PC-9 (cell line): ENCODE results near the gene SRA1. TPM values are rescaled to one million over a fixed set of nuclear protein-coding genes. Genes with fewer than 3 reads are reported as not detected.

Experiments used
- BruUV-seq: library from RNA; stranded (reverse); fragments of 400-500 nt; replicated peaks from 2 replicates; lab custom pipeline; 2021; lab: Mats Ljungman, UMichigan
- CTCF ChIA-PET: fragments of 300-600 bp; sonication (Branson Sonifier 250); formaldehyde crosslinking; loops from one replicate; lab custom pipeline; 2022; ENCODE audit warnings: antibody characterized with exemption; lab: Charles Lee
- POLR2A ChIA-PET: fragments of 300-600 bp; sonication (Branson Sonifier 250); formaldehyde crosslinking; loops from one replicate; lab custom pipeline; 2022; ENCODE audit warnings: antibody characterized with exemption; ENCODE audit not compliant: unreplicated experiment; lab: Charles Lee
- DNase-seq, 2 experiments: peaks; one replicate each; pipeline versions ENCODE4 v3.0.0 to v3.0.0-alpha.2; 2015 to 2022; ENCODE audit warnings: mixed read lengths in 1 of 2
- H2AFZ ChIP-seq: fragments of 200-600 bp; sonication (generic); 2 replicates; pipeline ENCODE4 v1.8.1; 2017; ENCODE audit warnings: antibody characterized with exemption
- H3F3A ChIP-seq: fragments of 200-600 bp; sonication (generic); 2 replicates; pipeline ENCODE4 v1.8.1; 2017; ENCODE audit warnings: antibody characterized with exemption, mild to moderate bottlenecking, low read depth; ENCODE audit not compliant: insufficient read depth
- H3K27ac ChIP-seq: fragments of 200-600 bp; sonication (generic); 2 replicates; pipeline ENCODE4 v1.6.1; 2016; ENCODE audit warnings: mixed run types
- H3K27me3 ChIP-seq: fragments of 200-600 bp; sonication (generic); 2 replicates; pipeline ENCODE4 v1.6.1; 2016; ENCODE audit warnings: low read depth, mixed run types; ENCODE audit not compliant: insufficient read depth
- H3K36me3 ChIP-seq: fragments of 200-600 bp; sonication (generic); 2 replicates; pipeline ENCODE4 v1.6.1; 2016; ENCODE audit warnings: low read depth, mixed run types
- H3K4me1 ChIP-seq: fragments of 200-600 bp; sonication (generic); replicated peaks from 2 replicates; pipeline ENCODE4 v1.6.1; 2016; ENCODE audit warnings: mixed run types; ENCODE audit not compliant: insufficient read depth
- H3K4me2 ChIP-seq: fragments of 200-600 bp; sonication (generic); 2 replicates; pipeline ENCODE4 v1.6.1; 2017; ENCODE audit warnings: mixed run types
- H3K4me3 ChIP-seq: fragments of 200-600 bp; sonication (generic); 2 replicates; pipeline ENCODE4 v1.6.1; 2016; ENCODE audit warnings: mixed run types
- H3K79me2 ChIP-seq: fragments of 200-600 bp; sonication (generic); 2 replicates; pipeline ENCODE4 v1.6.1; 2017; ENCODE audit warnings: low read depth, mixed run types
- H3K9me2 ChIP-seq: fragments of 200-600 bp; sonication (generic); 2 replicates; pipeline ENCODE4 v1.8.1; 2017; ENCODE audit warnings: mild to moderate bottlenecking; ENCODE audit not compliant: insufficient read depth
- H3K9me3 ChIP-seq: fragments of 200-600 bp; sonication (generic); 2 replicates; pipeline ENCODE4 v1.8.1; 2016; ENCODE audit warnings: low read depth; ENCODE audit not compliant: insufficient read depth
- H4K20me1 ChIP-seq: fragments of 200-600 bp; sonication (generic); 2 replicates; pipeline ENCODE4 v1.8.1; 2017; ENCODE audit not compliant: insufficient read depth
- EZH2 ChIP-seq: fragments of 200-600 bp; sonication (generic); IDR thresholded peaks from 2 replicates; pipeline ENCODE4 v1.8.0; 2017; ENCODE audit warnings: antibody characterized with exemption, low read depth
- intact Hi-C: fragments of 100-400 bp; cut with micrococcal nuclease; formaldehyde crosslinking; loops from one replicate; pipeline ENCODE4 v1.10.0; 2022; ENCODE audit not compliant: unreplicated experiment
- total RNA-seq: library from RNA; stranded (reverse); gene quantifications from 2 replicates; pipeline ENCODE4 v1.2.3, GENCODE V29; 2021
- TF ChIP-seq, protein P1 (sequence below): fragments of 200-600 bp; sonication (generic); conservative IDR thresholded peaks from 2 replicates; pipeline ENCODE4 v1.6.1; 2017; ENCODE audit warnings: mixed run types, antibody characterized with exemption, mild to moderate bottlenecking, moderate library complexity

The SRA1 gene
- total RNA-seq, 1 experiment from 2014 or later, result 36.1 TPM

DNA sequence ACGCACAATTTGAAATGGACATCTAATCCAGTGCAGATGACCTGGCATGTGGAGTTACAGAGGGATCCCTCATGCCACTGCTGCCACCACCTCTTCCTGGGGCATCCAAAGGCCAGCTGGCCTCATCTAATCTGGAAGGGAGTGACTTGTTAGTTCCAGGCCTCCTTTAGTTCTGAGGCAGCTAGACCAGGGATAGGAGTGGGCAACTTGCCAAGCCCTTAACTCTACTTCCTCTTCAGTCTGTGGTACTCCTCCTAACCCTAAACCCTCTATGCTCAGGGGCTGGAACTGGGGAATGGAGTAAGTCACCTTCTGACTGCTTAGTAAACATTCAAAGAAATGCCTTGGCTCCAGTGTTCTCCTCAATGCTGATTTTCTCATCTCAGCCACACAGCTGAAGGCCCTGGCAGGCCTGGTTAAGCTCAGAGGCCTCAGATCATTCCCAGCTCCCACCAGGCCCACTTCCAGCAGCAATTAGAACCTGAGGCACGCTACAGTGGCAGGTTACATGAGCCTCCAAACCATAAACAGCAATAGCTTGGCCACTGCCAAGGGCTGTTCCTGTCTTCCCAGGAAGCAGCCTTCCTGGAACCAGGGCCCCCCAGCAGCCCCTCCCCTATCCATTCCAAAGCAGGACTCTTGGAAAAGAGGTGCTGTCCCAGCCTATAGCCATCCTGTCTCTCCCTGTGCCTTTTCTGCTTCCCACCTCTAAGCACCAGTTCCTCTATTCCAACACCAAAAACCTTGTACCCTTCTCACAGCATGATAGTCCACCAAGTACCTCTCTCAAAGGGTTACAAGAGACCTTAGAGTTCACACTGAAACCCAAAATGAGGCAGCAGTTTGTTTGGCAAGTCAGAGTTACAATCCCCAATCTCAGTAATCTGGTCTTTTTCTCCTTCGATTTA lies 7.8 kb downstream of the SRA1 start:
- BruUV-seq, result no TSS peak
- H2AFZ ChIP-seq, result no peak overlapping the region
- peaks cover 6% of the 10 kb centered on the region; the same call in 1 of the 2 replicates for H3K36me3 ChIP-seq
- peak overlapping the region; percentile 38; the same call in 1 of the 2 replicates for H3K27ac ChIP-seq
- peak; percentile 31 to 61 for DNase-seq
- H3K27me3 ChIP-seq, result no peaks in the 10 kb centered on the region
- no peaks in the 10 kb centered on the region for H3K4me1 ChIP-seq
- no peak for TF ChIP-seq EZH2
- TF ChIP-seq, protein P1, sequence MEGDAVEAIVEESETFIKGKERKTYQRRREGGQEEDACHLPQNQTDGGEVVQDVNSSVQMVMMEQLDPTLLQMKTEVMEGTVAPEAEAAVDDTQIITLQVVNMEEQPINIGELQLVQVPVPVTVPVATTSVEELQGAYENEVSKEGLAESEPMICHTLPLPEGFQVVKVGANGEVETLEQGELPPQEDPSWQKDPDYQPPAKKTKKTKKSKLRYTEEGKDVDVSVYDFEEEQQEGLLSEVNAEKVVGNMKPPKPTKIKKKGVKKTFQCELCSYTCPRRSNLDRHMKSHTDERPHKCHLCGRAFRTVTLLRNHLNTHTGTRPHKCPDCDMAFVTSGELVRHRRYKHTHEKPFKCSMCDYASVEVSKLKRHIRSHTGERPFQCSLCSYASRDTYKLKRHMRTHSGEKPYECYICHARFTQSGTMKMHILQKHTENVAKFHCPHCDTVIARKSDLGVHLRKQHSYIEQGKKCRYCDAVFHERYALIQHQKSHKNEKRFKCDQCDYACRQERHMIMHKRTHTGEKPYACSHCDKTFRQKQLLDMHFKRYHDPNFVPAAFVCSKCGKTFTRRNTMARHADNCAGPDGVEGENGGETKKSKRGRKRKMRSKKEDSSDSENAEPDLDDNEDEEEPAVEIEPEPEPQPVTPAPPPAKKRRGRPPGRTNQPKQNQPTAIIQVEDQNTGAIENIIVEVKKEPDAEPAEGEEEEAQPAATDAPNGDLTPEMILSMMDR, result no peak
- no peaks in the 10 kb centered on the region for H3K9me2 ChIP-seq
- H3K79me2 ChIP-seq, result 0 out of 2 replicates have a peak, but pooled peaks cover 5% of the 10 kb centered on the region
- H3K4me3 ChIP-seq, result no peak overlapping the region
- intact Hi-C loops, result no loop called here
- no peak overlapping the region for H3K4me2 ChIP-seq
- ChIA-PET CTCF (no interaction called here), POLR2A (interaction anchor here (0.7 kb wide), 1 partner anchor 98 kb away, joined by 3 read pairs; the partner anchor contains the start of gene IK)
- H3F3A ChIP-seq, result peaks cover 33% of the 10 kb centered on the region; the same call in 1 of the 2 replicates
- H3K9me3 ChIP-seq, result no peaks in the 10 kb centered on the region
- peaks cover 4% of the 10 kb centered on the region; the same call in 1 of the 2 replicates for H4K20me1 ChIP-seq

DNA sequence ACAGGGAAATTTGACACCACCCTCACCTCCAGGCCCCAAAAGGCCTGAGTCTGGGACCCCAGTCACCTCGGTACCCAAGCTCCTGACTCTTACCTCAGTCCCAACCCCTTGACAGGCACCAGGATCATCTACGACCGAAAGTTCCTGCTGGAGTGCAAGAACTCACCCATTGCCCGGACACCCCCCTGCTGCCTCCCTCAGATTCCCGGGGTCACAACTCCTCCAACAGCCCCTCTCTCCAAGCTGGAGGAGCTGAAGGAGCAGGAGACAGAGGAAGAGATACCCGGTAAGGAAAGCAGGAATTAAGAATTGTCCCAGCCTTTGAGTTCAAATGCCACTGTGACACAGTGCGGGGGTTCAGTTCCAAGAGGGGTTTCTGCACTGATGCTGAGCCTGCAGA lies 8.5 kb downstream of the SRA1 start:
- Histone ChIP-seq H3K27ac (peak overlapping the region; percentile 38; the same call in 1 of the 2 replicates), H3K4me2 (no peak overlapping the region), H2AFZ (no peak overlapping the region), H3K9me2 (no peaks in the 10 kb centered on the region), H3K4me3 (no peak overlapping the region), H3K79me2 (no peaks in the 10 kb centered on the region), H3F3A (peaks cover 33% of the 10 kb centered on the region; the same call in 1 of the 2 replicates), H3K4me1 (no peaks in the 10 kb centered on the region), H4K20me1 (peaks cover 4% of the 10 kb centered on the region; the same call in 1 of the 2 replicates), H3K36me3 (peaks cover 7% of the 10 kb centered on the region; the same call in 1 of the 2 replicates), H3K9me3 (no peaks in the 10 kb centered on the region), H3K27me3 (no peaks in the 10 kb centered on the region)
- ChIA-PET POLR2A (no interaction called here), CTCF (no interaction called here)
- no peak for TF ChIP-seq EZH2
- TF ChIP-seq, protein P1, result no peak
- no TSS peak for BruUV-seq
- intact Hi-C loops, result no loop called here
- no peak for DNase-seq

- H3K4me3 ChIP-seq, result no peak overlapping the region
- H4K20me1 ChIP-seq, result peaks cover 4% of the 10 kb centered on the region; the same call in 1 of the 2 replicates
- H3F3A ChIP-seq, result peaks cover 33% of the 10 kb centered on the region; the same call in 1 of the 2 replicates
- TF ChIP-seq, protein P1, result no peak
- no peak for TF ChIP-seq EZH2
- H3K9me2 ChIP-seq, result no peaks in the 10 kb centered on the region
- intact Hi-C loops, result no loop called here
- no TSS peak for BruUV-seq
- DNase-seq, result no peak
- ChIA-PET CTCF (no interaction called here), POLR2A (interaction anchor here (0.6 kb wide), 1 partner anchor 9 kb away, joined by 3 read pairs; the partner anchor contains the start of gene SRA1)
- H3K4me1 ChIP-seq, result no peaks in the 10 kb centered on the region
- no peaks in the 10 kb centered on the region for H3K9me3 ChIP-seq
- no peaks in the 10 kb centered on the region for H3K27me3 ChIP-seq
- no peak overlapping the region for H3K4me2 ChIP-seq
- H3K79me2 ChIP-seq, result no peaks in the 10 kb centered on the region
- H3K36me3 ChIP-seq, result peaks cover 7% of the 10 kb centered on the region; the same call in 1 of the 2 replicates
- H2AFZ ChIP-seq, result no peak overlapping the region
- H3K27ac ChIP-seq, result no peak overlapping the region
Observed at GRCh38 chr5:140548300-140548688, 9.0 kb downstream of the SRA1 start.
